ENCODE results near the gene HECW1. TPM values are rescaled to one million over a fixed set of nuclear protein-coding genes. Genes with fewer than 3 reads are reported as not detected.

Gene HECW1
- total RNA-seq, 3 donors from 2014 or later (not counting 1 experiment from before 2014, with no cell fraction given), result not detected

DNA sequence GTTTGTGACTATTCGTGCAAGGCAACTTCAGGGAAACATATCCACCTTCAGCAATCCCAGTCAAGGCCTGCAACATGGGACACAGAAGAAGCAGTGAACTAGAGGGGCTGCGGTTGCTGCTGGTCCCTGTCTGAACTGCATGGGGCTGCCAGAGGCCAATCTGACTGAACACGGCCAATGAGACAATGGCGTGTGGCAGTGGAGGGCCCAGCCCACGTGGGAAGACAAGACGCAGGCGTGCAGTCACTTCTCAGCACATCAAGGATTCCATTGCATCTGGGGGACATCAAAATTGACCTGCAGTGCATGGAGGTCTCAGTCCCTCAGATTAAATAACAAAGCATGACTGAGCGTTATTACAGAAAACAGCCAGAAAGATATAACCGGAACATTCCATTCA is 215.9 kb downstream of the HECW1 start:
- Mint-ChIP-seq H3K4me3 (no peak overlapping the region), H3K27me3 (ENCODE audit: low read depth in 2 of 2) (peaks cover 5 to 16% of the 10 kb centered on the region in 2 donors), H3K4me1 (no peaks in the 10 kb centered on the region), H3K9me3 (no peaks in the 10 kb centered on the region), H3K27ac (no peak overlapping the region), H3K36me3 (no peaks in the 10 kb centered on the region)
- WGBS (ENCODE audit: insufficient coverage), result 95% methylated on average over 9 of the region's 9 CpGs
- DNase-seq (no peak), ATAC-seq (no peak)
- Histone ChIP-seq H3K27me3 (ENCODE audit: control insufficient read depth, insufficient read depth, low read length) (no peaks in the 10 kb centered on the region), H3K9me3 (ENCODE audit: control insufficient read depth, insufficient read depth, low read length) (no peaks in the 10 kb centered on the region), H3K4me1 (ENCODE audit: control insufficient read depth, insufficient read depth, low read length) (no peaks in the 10 kb centered on the region), H3K36me3 (ENCODE audit: control insufficient read depth, insufficient read depth, low read length) (no peaks in the 10 kb centered on the region), H3K4me3 (ENCODE audit: low read length) (no peak overlapping the region), H3K27ac (ENCODE audit: low read length) (no peak overlapping the region)
- intact Hi-C loops (cut with micrococcal nuclease), result no loop called here
- TF ChIP-seq, protein P1, sequence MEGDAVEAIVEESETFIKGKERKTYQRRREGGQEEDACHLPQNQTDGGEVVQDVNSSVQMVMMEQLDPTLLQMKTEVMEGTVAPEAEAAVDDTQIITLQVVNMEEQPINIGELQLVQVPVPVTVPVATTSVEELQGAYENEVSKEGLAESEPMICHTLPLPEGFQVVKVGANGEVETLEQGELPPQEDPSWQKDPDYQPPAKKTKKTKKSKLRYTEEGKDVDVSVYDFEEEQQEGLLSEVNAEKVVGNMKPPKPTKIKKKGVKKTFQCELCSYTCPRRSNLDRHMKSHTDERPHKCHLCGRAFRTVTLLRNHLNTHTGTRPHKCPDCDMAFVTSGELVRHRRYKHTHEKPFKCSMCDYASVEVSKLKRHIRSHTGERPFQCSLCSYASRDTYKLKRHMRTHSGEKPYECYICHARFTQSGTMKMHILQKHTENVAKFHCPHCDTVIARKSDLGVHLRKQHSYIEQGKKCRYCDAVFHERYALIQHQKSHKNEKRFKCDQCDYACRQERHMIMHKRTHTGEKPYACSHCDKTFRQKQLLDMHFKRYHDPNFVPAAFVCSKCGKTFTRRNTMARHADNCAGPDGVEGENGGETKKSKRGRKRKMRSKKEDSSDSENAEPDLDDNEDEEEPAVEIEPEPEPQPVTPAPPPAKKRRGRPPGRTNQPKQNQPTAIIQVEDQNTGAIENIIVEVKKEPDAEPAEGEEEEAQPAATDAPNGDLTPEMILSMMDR (IDR thresholded peaks at IDR 0.05), result no peak

DNA sequence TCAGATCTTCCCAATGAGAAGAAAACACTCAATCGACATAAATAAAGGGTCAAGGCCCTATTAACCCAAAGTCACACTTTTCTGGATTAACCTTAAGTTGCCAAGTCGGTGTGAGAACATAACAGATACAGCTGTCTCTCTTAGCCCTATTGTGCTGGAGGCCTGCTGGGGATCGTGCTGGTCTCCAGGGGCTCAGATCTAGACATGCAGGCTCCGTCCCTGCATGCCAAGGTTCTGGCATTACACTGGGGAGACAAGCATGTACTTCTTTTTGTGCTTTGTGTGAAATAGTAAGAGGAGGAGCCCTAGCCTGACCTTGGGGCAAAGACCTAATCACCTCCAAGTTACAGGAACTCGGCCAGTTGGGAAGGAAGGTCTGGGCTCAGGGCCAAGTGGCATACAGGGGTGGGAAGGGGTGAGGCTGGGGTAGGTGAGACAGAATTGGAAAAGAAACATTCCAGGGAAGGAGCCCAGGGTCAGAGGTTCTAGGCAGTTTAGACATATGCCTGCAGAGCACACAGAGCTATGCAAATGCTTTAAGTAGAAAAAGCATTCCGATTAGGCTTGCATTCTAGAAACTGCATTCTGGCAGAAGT is 216.4 kb downstream of the HECW1 start:
- Histone ChIP-seq H3K4me3 (ENCODE audit: low read length) (no peak overlapping the region), H3K27ac (ENCODE audit: low read length) (no peak overlapping the region), H3K9me3 (ENCODE audit: control insufficient read depth, insufficient read depth, low read length) (no peaks in the 10 kb centered on the region), H3K27me3 (ENCODE audit: control insufficient read depth, insufficient read depth, low read length) (no peaks in the 10 kb centered on the region), H3K36me3 (ENCODE audit: control insufficient read depth, insufficient read depth, low read length) (no peaks in the 10 kb centered on the region), H3K4me1 (ENCODE audit: control insufficient read depth, insufficient read depth, low read length) (no peaks in the 10 kb centered on the region)
- WGBS (ENCODE audit: insufficient coverage), result 80% methylated on average over 6 of the region's 6 CpGs
- intact Hi-C loops (cut with micrococcal nuclease), result no loop called here
- Mint-ChIP-seq H3K9me3 (no peaks in the 10 kb centered on the region), H3K27me3 (ENCODE audit: low read depth in 2 of 2) (peaks cover 5 to 17% of the 10 kb centered on the region in 2 donors), H3K4me3 (no peak overlapping the region), H3K27ac (no peak overlapping the region), H3K4me1 (no peaks in the 10 kb centered on the region), H3K36me3 (no peaks in the 10 kb centered on the region)
- ATAC-seq, result no peak
- TF ChIP-seq, protein P1 (IDR thresholded peaks at IDR 0.05), result no peak
- DNase-seq, result no peak

DNA sequence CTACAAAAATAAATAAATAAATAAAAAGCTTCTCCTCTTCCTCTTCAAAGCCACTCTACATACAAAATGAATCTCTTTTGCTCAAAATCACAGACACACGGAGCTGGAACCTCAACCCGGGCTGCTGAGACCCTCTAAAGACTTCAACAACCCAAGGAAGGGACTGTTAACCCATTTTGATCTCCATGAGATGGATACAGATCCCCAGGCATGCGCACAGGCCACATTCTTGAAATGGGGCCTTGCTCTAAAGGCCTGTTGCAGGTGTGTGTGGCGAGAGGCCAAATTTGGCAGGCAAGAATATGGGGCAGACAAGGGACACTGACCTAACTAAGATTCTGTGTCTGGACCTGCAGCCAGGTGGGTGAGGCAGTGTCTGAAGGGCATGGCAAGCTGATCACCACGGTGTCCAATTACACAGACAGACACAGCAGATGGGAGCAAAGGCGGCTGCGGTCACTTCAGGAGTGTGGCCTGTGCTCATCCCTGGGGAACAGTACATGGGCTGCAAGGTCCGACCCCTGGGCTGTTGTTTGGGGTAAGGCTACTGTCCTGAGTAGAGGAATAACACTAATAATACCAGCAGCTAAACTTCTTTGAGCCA is 219.8 kb downstream of the HECW1 start:
- Mint-ChIP-seq H3K4me3 (no peak overlapping the region), H3K27ac (no peak overlapping the region), H3K27me3 (ENCODE audit: low read depth in 2 of 2) (peaks cover 5 to 32% of the 10 kb centered on the region in 2 donors), H3K9me3 (no peaks in the 10 kb centered on the region), H3K36me3 (no peaks in the 10 kb centered on the region), H3K4me1 (no peaks in the 10 kb centered on the region)
- DNase-seq (no peak), ATAC-seq (no peak)
- intact Hi-C loops (cut with micrococcal nuclease), result no loop called here
- Histone ChIP-seq H3K27me3 (ENCODE audit: control insufficient read depth, insufficient read depth, low read length) (no peaks in the 10 kb centered on the region), H3K36me3 (ENCODE audit: control insufficient read depth, insufficient read depth, low read length) (no peaks in the 10 kb centered on the region), H3K4me3 (ENCODE audit: low read length) (no peak overlapping the region), H3K4me1 (ENCODE audit: control insufficient read depth, insufficient read depth, low read length) (no peaks in the 10 kb centered on the region), H3K27ac (ENCODE audit: low read length) (no peak overlapping the region), H3K9me3 (ENCODE audit: control insufficient read depth, insufficient read depth, low read length) (no peaks in the 10 kb centered on the region)
- 82% methylated on average over 8 of the region's 8 CpGs for WGBS (ENCODE audit: insufficient coverage)
- TF ChIP-seq, protein P1 (IDR thresholded peaks at IDR 0.05), result no peak

DNA sequence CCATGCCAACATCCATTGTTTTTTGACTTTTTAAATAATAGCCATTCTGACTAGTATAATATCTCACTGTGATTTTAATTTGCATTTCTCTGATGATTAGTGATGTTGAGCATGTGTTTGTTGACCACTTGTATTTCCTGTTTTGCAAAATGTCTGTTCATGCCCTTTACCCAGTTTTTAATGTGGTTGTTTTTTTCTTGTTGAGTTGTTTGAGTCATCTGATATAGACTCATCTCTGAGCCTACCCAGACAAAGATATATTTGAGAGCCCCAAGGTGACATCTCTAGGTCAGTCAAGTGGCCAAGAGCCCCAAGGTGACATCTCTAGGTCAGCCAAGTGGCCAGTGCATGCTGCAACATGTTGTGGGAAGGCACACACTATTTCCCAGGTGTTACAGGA is 224.7 kb downstream of the HECW1 start:
- TF ChIP-seq, protein P1 (IDR thresholded peaks at IDR 0.05), result no peak
- Mint-ChIP-seq H3K4me1 (no peaks in the 10 kb centered on the region), H3K36me3 (no peaks in the 10 kb centered on the region), H3K27ac (no peak overlapping the region), H3K4me3 (no peak overlapping the region), H3K9me3 (no peaks in the 10 kb centered on the region), H3K27me3 (ENCODE audit: low read depth in 2 of 2) (peaks cover 6 to 29% of the 10 kb centered on the region in 2 donors)
- Histone ChIP-seq H3K36me3 (ENCODE audit: control insufficient read depth, insufficient read depth, low read length) (no peaks in the 10 kb centered on the region), H3K9me3 (ENCODE audit: control insufficient read depth, insufficient read depth, low read length) (no peaks in the 10 kb centered on the region), H3K4me1 (ENCODE audit: control insufficient read depth, insufficient read depth, low read length) (no peaks in the 10 kb centered on the region), H3K4me3 (ENCODE audit: low read length) (no peak overlapping the region), H3K27me3 (ENCODE audit: control insufficient read depth, insufficient read depth, low read length) (peaks cover 2% of the 10 kb centered on the region), H3K27ac (ENCODE audit: low read length) (no peak overlapping the region)
- no peak for ATAC-seq
- intact Hi-C loops (cut with micrococcal nuclease), result no loop called here
- DNase-seq, result no peak

Data from natural killer cell (primary cell).